Measurements from ENCODE around the gene YIF1A.

YIF1A gene

GRCh38 chr11:66309475-66309874 lies 20.5 kb upstream of the YIF1A start:
- in situ Hi-C loops (cut with MboI; ENCODE audit: low pct_unique_long_range_greater_than_20kb, low sequenced_read_pairs, unreplicated experiment), result no loop called here
- DNase-seq (ENCODE audit: low spot score), result no peak
- TF ChIP-seq CTCF (IDR thresholded peaks at IDR 0.05; ENCODE audit: extremely low read depth, insufficient read depth, missing control alignments), result no peak

- in situ Hi-C loops (cut with MboI; ENCODE audit: low pct_unique_long_range_greater_than_20kb, low sequenced_read_pairs, unreplicated experiment), result no loop called here
- no peak for DNase-seq (ENCODE audit: low spot score)
- TF ChIP-seq CTCF (IDR thresholded peaks at IDR 0.05; ENCODE audit: extremely low read depth, insufficient read depth, missing control alignments), result no peak
Measured at GRCh38 chr11:66302656-66303055, 13.7 kb upstream of the YIF1A start.

GRCh38 chr11:66299186-66299585 lies 10.2 kb upstream of the YIF1A start:
- TF ChIP-seq CTCF (IDR thresholded peaks at IDR 0.05; ENCODE audit: extremely low read depth, insufficient read depth, missing control alignments), result no peak
- in situ Hi-C loops (cut with MboI; ENCODE audit: low pct_unique_long_range_greater_than_20kb, low sequenced_read_pairs, unreplicated experiment), result no loop called here
- DNase-seq (ENCODE audit: low spot score), result no peak

GRCh38 chr11:66297610-66298009 lies 8.7 kb upstream of the YIF1A start:
- in situ Hi-C loops (cut with MboI; ENCODE audit: low pct_unique_long_range_greater_than_20kb, low sequenced_read_pairs, unreplicated experiment), result no loop called here
- no peak for DNase-seq (ENCODE audit: low spot score)
- TF ChIP-seq CTCF (IDR thresholded peaks at IDR 0.05; ENCODE audit: extremely low read depth, insufficient read depth, missing control alignments), result no peak

GRCh38 chr11:66294626-66295620 lies 6.0 kb upstream of the YIF1A start:
- no peak for TF ChIP-seq CTCF (IDR thresholded peaks at IDR 0.05; ENCODE audit: extremely low read depth, insufficient read depth, missing control alignments)
- no peak for DNase-seq (ENCODE audit: low spot score)
- in situ Hi-C loops (cut with MboI; ENCODE audit: low pct_unique_long_range_greater_than_20kb, low sequenced_read_pairs, unreplicated experiment), result no loop called here

- in situ Hi-C loops (cut with MboI; ENCODE audit: low pct_unique_long_range_greater_than_20kb, low sequenced_read_pairs, unreplicated experiment), result no loop called here
- no peak for DNase-seq (ENCODE audit: low spot score)
- TF ChIP-seq CTCF (IDR thresholded peaks at IDR 0.05; ENCODE audit: extremely low read depth, insufficient read depth, missing control alignments), result no peak
Measured at GRCh38 chr11:66293777-66294625, 5.1 kb upstream of the YIF1A start.

Data from GM13977 (cell line).